Iris pigment epithelial cell (primary cell): Measurements from ENCODE around the gene STARD10.

Experiments used
- DNase-seq: peaks from one replicate; pipeline ENCODE4 v3.0.0-alpha.2; 2011; ENCODE audit warnings: low read depth

The STARD10 gene

DNA sequence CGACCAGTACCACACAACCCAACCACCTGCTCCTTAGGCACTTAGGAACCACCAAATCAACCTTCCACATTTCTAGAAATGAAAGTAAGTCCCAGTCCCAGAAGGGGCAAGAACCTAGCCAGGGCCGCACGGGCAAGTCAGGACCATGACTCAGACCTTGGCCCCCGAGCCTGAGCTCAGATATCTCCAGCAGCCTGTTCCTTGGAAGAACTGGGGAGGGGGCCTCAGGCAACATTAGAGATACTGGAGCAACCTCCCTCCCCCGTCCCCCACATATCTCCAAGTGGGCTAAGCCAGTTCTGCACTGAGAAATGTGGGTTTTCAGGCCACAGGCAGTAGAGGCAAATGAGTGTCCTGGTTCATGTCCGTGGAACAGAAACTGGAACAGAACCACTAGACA, 49.4 kb downstream of the STARD10 start:
- no peak for DNase-seq

- no peak for DNase-seq
Observed at GRCh38 chr11:72743321-72744221, 50.3 kb downstream of the STARD10 start.

DNA sequence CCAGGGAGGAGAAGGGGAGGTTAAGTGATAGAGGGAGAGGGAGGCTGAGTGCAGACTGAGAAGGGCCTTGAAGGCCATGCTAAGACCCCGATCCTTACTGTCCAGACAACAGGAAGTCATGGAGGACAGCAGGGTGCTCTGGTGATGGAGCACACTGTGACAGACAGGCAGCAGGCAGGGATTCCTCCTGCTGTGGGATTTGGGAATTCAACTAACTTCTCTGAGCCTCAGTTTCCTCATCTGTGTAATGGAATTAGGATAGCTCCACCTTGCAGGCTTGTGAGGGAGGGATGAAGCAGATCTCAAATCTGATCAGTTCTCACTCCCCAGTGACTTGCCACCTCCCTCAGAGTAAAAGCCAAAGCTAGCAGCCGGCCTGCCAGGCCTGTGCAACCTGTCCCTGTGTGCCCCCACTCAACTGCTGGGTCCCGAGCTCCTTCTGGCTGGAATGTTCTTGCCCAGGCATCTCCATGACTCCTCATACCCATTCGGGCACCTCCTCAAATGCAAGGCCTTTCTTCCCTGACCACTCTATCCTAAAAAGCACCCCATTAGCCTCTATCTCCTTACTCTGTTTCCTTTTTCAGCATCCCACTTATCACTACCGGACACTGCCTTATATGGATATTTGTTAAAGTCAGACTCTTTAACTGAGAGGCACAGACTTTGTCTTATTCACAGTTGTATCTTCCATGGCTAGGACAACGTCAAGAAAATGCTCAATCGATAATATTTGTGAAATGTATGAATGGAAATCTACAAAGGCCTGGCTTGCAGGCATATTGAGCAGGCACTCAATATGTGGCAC, 51.1 kb downstream of the STARD10 start:
- no peak for DNase-seq

GRCh38 chr11:72741849-72742512, 51.9 kb downstream of the STARD10 start:
- DNase-seq, result peak; percentile 48

DNA sequence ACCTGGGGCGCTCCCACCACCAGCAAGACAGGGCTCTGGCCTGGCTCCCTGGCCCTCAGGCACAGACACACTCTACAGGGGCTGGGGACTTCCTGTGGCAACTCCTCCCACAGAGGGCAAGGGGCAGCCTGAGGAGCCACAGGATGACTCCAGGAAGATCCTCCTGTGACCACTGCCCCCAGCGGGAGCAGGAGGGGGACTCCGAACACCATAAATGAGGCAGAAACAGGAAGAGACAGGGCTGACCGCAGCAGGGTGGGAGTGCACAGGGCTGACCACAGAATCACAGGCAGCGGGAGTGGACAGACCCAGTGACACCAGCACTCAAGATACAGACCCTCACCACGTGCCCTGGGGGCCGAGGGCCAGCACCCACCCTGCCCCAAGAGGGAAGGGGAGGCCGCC, 52.4 kb downstream of the STARD10 start:
- DNase-seq, result no peak

GRCh38 chr11:72740562-72741428, 53.1 kb downstream of the STARD10 start:
- DNase-seq, result no peak

- no peak for DNase-seq
Observed at GRCh38 chr11:72740060-72740424, 53.8 kb downstream of the STARD10 start.

GRCh38 chr11:72739240-72740059, 54.4 kb downstream of the STARD10 start:
- no peak for DNase-seq

GRCh38 chr11:72738199-72739141, 55.4 kb downstream of the STARD10 start:
- DNase-seq, result peak; percentile 63

GRCh38 chr11:72737336-72737735, 56.5 kb downstream of the STARD10 start:
- no peak for DNase-seq

GRCh38 chr11:72736452-72737069, 57.3 kb downstream of the STARD10 start:
- DNase-seq, result peak; percentile 55

- DNase-seq, result peak; percentile 44
Observed at GRCh38 chr11:72735495-72736027, 58.3 kb downstream of the STARD10 start.

DNA sequence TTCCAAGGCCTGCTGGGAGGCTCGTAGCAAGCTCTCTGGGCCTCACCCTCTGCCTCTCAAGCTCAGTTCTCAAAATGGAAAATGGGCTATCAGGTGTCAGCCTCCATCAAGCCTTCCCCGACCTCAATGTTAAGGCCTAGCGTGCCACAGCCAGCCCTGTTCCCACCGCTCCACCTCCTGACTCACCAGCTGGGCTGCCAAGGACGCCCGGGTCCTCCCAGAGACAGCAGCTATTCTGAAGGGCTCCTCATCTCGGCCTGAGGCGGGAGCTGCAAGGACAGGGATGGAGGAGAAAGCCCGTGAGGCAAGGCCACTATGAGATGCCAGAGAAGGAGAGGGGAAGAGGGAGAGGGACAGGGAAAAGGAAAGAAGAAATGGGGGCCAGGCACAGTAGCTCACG, 61.5 kb downstream of the STARD10 start:
- no peak for DNase-seq

GRCh38 chr11:72730737-72731136, 63.1 kb downstream of the STARD10 start:
- no peak for DNase-seq

GRCh38 chr11:72730243-72730642, 63.6 kb downstream of the STARD10 start:
- DNase-seq, result no peak

DNA sequence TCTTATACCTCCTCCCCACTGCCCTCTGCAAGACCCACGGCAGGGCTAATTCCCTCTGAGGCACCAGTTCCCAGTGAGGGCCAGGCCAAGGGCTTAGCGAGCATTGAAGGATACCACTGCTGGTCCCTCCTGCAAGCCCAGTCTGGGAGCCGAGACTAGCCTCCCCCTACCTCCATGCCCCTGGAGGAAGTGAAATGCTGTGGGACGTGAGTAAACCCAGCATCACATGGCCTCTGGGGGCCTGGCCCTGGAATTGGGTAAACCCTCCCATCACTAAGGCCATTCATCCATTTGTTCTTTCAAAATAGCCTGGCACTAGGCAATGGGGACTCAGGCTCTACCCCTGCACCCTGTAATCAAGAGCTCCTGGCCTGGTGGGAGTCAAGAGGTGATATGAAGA, 66.3 kb downstream of the STARD10 start:
- no peak for DNase-seq

DNA sequence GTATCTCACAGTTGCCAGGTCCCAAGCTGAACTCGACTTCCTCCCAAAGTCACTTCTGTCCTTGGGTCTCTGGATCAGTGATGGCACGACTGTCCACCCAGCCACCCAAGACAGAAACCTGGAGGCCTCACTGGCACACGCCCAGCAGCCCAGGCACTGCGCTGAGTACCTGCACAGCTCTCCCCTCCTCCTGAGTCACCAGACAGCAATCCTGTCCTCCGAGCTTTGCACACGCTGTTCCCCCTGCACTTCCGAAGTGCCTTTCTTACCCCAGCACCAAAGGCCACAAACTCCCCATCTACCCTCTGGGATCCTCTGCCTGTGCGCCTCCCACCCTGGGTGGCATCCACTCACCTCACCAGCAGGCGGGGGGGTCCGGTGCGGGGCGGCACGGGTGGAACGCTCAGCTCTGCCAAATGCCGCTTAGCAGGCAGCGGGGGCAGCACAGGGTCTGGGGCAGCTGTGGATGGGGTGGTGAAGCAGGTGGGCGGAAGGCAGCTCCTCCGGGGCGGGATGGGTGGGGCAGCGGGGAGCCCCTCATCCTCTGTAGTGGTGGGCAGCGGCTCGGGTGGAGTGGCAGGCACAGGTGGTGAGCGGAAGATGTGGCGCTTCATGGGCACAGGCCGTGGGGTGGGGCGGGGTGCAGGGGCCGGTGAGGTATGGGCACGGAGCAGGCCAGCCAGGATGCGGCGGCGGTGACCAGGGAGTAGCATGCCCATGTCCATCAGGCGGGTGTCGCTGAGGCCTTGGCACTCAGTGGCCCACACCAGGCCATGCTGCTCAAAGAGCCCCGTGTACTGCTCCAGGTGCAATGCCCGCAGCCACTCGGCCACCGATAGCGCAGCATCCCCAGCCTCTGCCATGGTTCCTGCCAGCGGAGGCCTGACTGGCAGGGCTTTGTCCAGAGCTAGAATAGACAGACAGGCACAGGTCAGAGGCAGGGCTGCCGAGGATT, 67.3 kb downstream of the STARD10 start:
- DNase-seq, result no peak

DNA sequence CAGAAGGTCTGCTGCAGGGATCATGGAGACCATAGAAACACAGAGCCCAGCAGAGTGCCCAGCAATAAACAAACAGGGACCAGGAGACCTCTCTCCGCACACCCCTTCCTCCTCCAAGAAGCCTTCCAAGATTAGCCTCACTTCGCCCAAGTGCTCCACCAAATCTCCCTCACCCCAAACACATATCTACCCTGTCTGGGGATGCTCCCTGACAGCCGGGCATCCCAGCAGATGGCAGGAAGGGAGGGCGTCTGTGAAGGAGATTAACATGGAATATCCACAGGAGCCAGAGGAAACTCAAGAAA, 68.2 kb downstream of the STARD10 start:
- no peak for DNase-seq
